Kidney tubule cell (primary cell): ENCODE results near the gene SPATA33.

Experiments used
- DNase-seq: peaks from one replicate; pipeline ENCODE4 v3.0.0-alpha.2; 2018; ENCODE audit warnings: low spot score

SPATA33 gene

DNA sequence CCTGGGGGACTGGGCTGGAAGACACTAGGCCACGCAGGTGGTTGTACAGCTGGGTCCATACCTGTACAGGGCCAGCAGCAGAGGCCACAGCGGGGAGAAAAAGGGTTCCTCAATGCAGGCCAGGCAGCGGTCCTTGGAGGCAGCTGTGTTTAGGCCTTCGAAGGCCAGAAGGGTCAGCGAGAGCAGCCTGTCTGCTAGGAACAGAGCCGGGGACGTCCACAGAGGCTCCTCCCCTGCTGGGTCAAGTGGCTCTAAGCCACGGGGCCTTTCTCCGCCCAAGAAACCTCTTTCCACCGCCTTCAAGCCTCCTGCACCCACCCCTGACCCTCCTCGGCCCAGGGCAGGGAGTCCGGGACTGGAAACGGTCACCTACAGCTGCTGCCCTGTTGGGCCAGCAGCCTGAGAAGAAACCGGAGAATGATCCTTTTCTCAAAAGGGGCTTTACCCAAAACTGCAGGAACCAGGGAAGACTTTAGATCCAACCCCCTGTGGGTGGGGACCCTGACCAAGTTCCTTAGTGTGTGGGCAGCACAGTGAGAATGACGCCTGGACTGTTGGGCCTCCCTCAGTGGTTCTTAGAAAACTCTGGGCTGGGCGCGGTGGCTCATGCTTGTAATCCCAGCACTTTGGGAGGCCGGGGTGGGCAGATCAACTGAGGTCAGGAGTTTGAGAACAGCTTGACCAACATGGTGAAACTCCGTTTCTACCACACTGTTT is 52.2 kb downstream of the SPATA33 start:
- no peak for DNase-seq

DNA sequence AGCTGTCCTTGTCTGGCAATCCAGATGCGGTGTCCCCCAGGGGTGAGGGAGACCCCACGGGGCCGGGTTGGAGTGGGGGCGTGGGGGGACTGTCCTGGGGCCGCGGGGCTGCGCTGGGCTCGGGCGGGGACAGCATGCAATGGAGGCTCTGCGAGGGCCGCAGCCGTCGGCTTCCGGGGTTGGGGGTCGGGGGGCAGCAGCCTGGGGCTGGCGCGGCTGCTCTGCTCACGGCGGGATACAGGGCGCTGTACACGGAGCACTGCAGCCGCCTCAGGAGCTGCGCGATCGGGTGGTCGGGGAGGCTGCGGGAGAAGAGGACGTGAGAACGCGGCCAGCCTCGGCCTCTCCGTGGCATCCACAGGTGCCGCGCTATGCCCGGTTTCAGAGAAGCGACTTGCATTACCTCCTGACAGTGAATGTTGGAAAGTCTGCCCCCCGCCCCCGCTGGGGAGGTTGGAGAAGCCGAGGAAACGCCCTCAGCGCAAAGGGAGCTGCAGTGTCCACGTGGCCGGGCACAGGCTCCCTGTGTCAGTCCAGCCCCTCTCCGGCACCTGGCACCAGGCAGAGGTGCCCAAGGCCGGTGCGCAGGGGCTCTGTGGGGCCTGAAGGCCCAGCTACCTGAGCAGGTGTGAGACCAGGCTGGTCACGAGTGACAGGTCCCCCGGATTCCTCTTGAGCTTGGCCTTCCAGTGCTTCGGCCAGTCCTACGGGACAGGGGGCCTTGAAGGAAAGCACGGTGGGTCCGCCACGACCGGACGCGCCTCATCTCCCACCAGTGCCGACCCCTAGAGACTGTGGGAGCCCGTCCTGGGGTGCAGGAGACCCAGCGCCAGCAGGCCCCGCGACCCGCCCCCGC is 53.3 kb downstream of the SPATA33 start:
- DNase-seq, result no peak

DNA sequence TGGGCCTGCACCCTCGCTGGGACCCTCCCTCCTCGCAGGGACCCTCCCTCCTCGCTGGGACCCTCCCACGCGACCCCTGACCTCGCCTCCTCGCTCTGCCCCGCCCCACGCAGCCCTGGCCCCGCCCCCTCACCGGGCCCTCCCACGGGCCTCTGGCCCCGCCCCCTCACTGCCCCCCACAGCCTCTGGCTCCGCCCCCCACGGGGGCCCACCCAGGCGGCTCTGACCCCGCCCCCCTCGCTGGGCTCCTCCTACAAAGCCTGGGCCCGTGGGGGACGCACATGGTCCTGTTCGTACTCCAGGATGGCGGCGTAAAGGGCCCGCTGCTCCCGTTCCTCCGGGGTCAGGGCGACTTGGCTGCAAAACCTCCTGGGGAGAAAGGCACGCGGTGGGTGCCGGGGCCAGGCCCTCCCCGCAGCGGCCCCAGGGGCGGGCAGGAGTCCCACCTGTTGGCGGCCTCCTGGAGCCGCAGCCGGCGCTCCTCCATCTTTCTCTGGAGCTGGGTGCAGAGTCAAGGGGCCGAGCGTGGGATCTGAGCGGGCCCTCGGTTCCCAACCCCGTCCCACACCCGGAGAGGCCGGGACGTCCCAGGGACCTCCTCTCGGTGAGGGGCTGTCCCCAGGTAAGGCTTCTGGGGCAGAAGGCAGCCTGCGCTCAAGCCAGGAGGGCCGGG is 54.1 kb downstream of the SPATA33 start:
- DNase-seq, result peak; percentile 68

DNA sequence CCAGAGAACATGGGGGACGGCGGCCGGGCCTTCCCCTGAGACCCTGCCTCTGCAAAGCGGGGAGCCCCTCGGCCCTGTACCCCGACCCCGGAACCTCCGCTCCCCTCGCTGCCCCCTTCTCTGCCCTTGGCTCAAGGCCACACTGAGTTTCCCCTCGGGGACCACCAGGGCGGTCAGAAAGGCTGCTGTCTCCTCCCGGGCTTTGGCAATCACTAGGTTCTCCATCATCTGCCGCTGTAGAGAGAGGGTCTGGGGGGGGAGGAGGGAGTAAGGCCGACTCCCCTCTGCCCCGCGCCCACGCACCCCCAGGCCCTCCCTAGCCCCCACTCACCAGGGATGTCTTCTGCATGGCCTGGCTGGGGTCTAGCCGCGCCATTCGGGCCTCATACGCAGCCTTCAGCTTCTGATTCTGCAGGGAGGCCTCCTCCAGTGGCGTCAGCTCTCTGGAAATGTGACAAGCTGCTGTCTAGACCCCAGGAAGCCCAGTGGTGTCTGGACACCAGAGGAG is 54.7 kb downstream of the SPATA33 start:
- DNase-seq, result no peak

DNA sequence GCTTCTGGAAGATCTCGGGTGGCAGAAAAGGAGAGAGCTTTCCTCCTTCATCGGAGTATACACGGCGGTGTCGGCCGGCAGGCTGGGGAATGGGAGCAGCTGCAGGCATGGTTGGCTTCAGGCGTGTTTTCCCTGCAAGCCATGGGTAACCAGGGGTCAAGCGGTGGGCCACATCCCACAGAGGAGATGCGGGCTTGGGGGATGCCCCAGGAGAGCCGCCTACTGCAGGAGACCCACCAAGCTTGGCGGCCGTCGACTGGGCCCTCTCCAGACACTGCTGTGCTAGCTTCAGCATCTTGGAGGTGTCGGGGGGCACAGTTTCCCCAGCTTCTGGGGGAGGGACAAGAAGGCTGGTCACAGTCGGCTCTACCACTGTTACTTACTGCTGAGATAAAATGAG is 58.9 kb downstream of the SPATA33 start:
- DNase-seq, result no peak

DNA sequence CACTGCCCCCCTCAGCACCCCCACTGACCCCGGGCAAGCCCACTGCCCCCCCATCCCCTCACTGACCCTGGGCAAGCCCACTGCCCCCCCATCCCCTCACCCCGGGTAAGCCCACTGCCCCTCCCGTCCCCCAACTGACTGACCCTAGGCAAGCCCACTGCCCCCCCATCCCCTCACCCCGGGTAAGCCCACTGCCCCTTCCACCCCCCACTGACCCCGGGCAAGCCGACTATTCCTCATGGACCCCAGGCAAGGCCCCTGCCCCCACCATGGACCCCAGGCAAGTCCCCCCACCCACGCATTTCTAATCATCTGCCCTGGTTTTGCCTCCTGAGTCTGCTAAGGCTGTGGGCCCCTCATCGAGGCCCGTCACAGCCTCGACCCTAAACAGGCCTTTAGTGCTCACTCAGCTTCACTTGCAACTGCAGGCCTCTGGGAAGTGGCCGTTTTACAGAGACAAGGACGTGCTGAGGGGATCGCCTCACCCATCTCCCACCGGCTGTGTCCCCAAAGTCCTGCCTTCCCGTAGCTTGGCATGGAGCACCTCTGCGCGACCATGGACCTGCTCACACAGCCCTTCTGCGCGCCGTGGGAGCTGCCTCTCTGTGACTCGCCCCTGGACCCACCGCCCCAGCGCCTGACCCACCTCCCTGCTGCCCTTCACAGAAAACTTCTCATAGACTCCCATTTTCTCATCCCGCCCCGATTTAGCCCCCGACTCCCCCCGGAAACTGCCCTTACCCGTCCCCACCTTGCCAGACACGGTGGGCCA is 59.5 kb downstream of the SPATA33 start:
- DNase-seq, result no peak

DNA sequence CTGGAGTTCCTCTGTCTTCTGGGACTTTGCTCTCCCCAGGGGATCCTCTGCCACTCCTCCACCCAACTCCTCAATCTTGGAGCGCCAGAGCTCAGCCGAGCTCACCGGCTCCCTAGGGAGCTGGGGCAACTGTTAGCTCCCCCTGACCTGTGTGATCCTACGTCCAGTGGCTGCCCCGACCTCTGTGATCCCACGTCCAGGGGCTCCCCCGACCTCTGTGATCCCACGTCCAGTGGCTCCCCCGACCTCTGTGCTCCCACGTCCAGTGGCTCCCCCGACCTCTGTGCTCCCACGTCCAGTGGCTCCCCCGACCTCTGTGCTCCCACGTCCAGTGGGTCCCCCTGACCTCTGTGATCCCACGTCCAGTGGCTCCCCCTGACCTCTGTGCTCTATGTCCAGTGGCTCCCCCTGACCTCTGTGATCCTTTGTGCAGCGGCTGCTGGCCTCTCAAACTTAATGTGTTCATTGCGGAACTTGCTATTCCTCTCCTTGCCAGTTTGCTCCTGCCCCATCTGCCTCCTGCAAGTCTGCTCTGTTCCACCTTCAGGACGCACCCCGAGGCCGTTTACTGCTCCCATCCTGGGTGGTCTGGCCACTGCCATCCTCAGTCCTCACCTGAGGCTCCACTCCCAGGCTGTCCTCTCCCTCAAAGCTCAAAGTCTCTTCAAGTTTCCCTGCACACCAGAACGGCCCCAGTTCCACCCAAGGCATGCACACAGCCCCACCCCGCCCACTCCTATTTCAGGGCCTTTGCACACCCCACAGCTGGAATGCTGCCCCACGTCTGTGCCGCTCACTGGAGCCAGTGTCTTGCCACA is 60.3 kb downstream of the SPATA33 start:
- no peak for DNase-seq
